ENCODE data around the gene FLACC1. TPM values are rescaled to one million over a fixed set of nuclear protein-coding genes. Genes with fewer than 3 reads are reported as not detected.
"Not testable (repeated sequence)": the region's sequence is repeated elsewhere in the genome, so short reads cannot be mapped to it uniquely, and the experiment has no call there.

The FLACC1 gene
- total and polyA plus RNA-seq, 2 experiments from 2014 or later, result 0.10 to 0.27 TPM

DNA sequence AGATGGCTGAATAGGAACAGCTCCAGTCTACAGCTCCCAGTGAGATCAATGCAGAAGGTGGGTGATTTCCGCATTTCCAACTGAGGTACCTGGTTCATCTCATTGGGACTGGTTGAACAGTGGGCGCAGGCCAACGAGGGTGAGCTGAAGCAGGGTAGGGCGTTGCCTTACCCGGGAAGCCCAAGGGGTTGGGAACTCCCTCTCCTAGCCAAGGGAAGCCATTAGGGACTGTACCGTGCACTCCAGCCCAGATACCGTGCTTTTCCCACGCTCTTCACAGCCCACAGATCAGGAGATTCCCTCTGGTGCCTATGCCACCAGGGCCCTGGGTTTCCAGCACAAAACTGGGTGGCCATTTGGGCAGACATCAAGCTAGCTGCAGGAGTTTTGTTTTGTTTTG, 12.2 kb upstream of the FLACC1 start:
- not testable (repeated sequence) for H3F3A ChIP-seq (replicated peaks; ENCODE audit: low read depth); H3K9me3 Mint-ChIP-seq; H2AFZ ChIP-seq; H3K36me3 ChIP-seq (ENCODE audit: insufficient read depth); H3K79me2 ChIP-seq (replicated peaks; ENCODE audit: insufficient read depth); H4K20me1 ChIP-seq (replicated peaks; ENCODE audit: insufficient read depth); H3K27me3 Mint-ChIP-seq (ENCODE audit: insufficient read depth, low read depth, poor library complexity); H3K4me3 Mint-ChIP-seq; DNase-seq (ENCODE audit: low spot score); H3K36me3 Mint-ChIP-seq (ENCODE audit: low read depth); H3K4me1 ChIP-seq (ENCODE audit: insufficient read depth); H3K4me2 ChIP-seq; H3K27me3 ChIP-seq (ENCODE audit: insufficient read depth); H3K4me3 ChIP-seq; H3K4me1 Mint-ChIP-seq; H3K27ac ChIP-seq (ENCODE audit: low read depth); H3K27ac Mint-ChIP-seq; H3K9me2 ChIP-seq (ENCODE audit: insufficient read depth); ATAC-seq

DNA sequence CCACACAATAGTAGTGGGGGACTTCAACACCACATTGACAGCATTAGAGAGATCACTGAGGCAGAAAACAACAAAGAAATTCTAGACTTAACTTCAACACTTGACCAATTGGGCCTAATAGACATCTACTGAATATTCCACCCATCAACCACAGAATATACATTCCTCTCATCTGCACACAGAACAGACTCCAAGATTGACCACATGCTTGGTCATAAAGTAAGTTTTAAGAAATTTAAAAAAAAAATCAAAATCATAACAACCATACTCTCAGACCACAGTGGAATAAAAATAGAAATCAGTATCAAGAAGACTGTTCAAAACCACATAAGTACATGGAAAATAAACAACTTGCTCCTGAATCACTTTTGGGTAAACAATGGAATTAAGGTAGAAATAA, 9.0 kb upstream of the FLACC1 start:
- DNase-seq (ENCODE audit: low spot score) (no peak), ATAC-seq (no peak)
- H3K79me2 ChIP-seq (replicated peaks; ENCODE audit: insufficient read depth), result no peaks in the 10 kb centered on the region
- H4K20me1 ChIP-seq (replicated peaks; ENCODE audit: insufficient read depth), result no peaks in the 10 kb centered on the region
- H3F3A ChIP-seq (replicated peaks; ENCODE audit: low read depth), result no peaks in the 10 kb centered on the region
- Mint-ChIP-seq H3K4me1 (no peaks in the 10 kb centered on the region), H3K9me3 (peaks cover 10% of the 10 kb centered on the region; the same call in 2 of the 3 replicates), H3K27ac (no peak overlapping the region), H3K4me3 (no peak overlapping the region), H3K36me3 (ENCODE audit: low read depth) (peaks cover 12% of the 10 kb centered on the region; the same call in 2 of the 3 replicates), H3K27me3 (ENCODE audit: insufficient read depth, low read depth, poor library complexity) (peaks cover 3% of the 10 kb centered on the region)
- no peaks in the 10 kb centered on the region for H3K27me3 ChIP-seq (ENCODE audit: insufficient read depth)
- H3K9me2 ChIP-seq (ENCODE audit: insufficient read depth), result no peaks in the 10 kb centered on the region
- no peak overlapping the region for H3K4me3 ChIP-seq
- H2AFZ ChIP-seq, result no peak overlapping the region
- H3K36me3 ChIP-seq (ENCODE audit: insufficient read depth), result no peaks in the 10 kb centered on the region
- no peak overlapping the region for H3K27ac ChIP-seq (ENCODE audit: low read depth)
- no peak overlapping the region for H3K4me2 ChIP-seq
- no peaks in the 10 kb centered on the region for H3K4me1 ChIP-seq (ENCODE audit: insufficient read depth)
- no peak for TF ChIP-seq STAT1 (IDR thresholded peaks at IDR 0.05; ENCODE audit: unreplicated experiment)
- no peak for TF ChIP-seq ZNF331 (CRISPR knock-in tag; IDR thresholded peaks at IDR 0.05; ENCODE audit: low read depth)
- TF ChIP-seq, protein P1, sequence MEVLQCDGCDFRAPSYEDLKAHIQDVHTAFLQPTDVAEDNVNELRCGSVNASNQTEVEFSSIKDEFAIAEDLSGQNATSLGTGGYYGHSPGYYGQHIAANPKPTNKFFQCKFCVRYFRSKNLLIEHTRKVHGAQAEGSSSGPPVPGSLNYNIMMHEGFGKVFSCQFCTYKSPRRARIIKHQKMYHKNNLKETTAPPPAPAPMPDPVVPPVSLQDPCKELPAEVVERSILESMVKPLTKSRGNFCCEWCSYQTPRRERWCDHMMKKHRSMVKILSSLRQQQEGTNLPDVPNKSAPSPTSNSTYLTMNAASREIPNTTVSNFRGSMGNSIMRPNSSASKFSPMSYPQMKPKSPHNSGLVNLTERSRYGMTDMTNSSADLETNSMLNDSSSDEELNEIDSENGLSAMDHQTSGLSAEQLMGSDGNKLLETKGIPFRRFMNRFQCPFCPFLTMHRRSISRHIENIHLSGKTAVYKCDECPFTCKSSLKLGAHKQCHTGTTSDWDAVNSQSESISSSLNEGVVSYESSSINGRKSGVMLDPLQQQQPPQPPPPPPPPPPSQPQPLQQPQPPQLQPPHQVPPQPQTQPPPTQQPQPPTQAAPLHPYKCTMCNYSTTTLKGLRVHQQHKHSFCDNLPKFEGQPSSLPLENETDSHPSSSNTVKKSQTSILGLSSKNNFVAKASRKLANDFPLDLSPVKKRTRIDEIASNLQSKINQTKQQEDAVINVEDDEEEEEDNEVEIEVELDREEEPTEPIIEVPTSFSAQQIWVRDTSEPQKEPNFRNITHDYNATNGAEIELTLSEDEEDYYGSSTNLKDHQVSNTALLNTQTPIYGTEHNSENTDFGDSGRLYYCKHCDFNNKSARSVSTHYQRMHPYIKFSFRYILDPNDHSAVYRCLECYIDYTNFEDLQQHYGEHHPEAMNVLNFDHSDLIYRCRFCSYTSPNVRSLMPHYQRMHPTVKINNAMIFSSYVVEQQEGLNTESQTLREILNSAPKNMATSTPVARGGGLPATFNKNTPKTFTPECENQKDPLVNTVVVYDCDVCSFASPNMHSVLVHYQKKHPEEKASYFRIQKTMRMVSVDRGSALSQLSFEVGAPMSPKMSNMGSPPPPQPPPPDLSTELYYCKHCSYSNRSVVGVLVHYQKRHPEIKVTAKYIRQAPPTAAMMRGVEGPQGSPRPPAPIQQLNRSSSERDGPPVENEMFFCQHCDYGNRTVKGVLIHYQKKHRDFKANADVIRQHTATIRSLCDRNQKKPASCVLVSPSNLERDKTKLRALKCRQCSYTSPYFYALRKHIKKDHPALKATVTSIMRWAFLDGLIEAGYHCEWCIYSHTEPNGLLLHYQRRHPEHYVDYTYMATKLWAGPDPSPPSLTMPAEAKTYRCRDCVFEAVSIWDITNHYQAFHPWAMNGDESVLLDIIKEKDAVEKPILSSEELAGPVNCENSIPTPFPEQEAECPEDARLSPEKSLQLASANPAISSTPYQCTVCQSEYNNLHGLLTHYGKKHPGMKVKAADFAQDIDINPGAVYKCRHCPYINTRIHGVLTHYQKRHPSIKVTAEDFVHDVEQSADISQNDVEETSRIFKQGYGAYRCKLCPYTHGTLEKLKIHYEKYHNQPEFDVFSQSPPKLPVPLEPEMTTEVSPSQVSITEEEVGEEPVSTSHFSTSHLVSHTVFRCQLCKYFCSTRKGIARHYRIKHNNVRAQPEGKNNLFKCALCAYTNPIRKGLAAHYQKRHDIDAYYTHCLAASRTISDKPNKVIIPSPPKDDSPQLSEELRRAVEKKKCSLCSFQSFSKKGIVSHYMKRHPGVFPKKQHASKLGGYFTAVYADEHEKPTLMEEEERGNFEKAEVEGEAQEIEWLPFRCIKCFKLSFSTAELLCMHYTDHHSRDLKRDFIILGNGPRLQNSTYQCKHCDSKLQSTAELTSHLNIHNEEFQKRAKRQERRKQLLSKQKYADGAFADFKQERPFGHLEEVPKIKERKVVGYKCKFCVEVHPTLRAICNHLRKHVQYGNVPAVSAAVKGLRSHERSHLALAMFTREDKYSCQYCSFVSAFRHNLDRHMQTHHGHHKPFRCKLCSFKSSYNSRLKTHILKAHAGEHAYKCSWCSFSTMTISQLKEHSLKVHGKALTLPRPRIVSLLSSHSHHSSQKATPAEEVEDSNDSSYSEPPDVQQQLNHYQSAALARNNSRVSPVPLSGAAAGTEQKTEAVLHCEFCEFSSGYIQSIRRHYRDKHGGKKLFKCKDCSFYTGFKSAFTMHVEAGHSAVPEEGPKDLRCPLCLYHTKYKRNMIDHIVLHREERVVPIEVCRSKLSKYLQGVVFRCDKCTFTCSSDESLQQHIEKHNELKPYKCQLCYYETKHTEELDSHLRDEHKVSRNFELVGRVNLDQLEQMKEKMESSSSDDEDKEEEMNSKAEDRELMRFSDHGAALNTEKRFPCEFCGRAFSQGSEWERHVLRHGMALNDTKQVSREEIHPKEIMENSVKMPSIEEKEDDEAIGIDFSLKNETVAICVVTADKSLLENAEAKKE (CRISPR knock-in tag; IDR thresholded peaks at IDR 0.05), result no peak
- no peak for TF ChIP-seq ZNF114 (CRISPR knock-in tag; IDR thresholded peaks at IDR 0.05)
- TF ChIP-seq, protein P2, sequence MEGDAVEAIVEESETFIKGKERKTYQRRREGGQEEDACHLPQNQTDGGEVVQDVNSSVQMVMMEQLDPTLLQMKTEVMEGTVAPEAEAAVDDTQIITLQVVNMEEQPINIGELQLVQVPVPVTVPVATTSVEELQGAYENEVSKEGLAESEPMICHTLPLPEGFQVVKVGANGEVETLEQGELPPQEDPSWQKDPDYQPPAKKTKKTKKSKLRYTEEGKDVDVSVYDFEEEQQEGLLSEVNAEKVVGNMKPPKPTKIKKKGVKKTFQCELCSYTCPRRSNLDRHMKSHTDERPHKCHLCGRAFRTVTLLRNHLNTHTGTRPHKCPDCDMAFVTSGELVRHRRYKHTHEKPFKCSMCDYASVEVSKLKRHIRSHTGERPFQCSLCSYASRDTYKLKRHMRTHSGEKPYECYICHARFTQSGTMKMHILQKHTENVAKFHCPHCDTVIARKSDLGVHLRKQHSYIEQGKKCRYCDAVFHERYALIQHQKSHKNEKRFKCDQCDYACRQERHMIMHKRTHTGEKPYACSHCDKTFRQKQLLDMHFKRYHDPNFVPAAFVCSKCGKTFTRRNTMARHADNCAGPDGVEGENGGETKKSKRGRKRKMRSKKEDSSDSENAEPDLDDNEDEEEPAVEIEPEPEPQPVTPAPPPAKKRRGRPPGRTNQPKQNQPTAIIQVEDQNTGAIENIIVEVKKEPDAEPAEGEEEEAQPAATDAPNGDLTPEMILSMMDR (conservative IDR thresholded peaks at IDR 0.05; ENCODE audit: low read depth in 2 of 2), result no peak
- TF ChIP-seq EZH2 (IDR thresholded peaks at IDR 0.05; ENCODE audit: low read depth, unreplicated experiment), result no peak
- TF ChIP-seq POLR2AphosphoS5 (IDR thresholded peaks at IDR 0.05; ENCODE audit: low read depth), result no peak
- TF ChIP-seq, protein P3, sequence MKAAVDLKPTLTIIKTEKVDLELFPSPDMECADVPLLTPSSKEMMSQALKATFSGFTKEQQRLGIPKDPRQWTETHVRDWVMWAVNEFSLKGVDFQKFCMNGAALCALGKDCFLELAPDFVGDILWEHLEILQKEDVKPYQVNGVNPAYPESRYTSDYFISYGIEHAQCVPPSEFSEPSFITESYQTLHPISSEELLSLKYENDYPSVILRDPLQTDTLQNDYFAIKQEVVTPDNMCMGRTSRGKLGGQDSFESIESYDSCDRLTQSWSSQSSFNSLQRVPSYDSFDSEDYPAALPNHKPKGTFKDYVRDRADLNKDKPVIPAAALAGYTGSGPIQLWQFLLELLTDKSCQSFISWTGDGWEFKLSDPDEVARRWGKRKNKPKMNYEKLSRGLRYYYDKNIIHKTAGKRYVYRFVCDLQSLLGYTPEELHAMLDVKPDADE (IDR thresholded peaks at IDR 0.05), result no peak
- TF ChIP-seq, protein P4, sequence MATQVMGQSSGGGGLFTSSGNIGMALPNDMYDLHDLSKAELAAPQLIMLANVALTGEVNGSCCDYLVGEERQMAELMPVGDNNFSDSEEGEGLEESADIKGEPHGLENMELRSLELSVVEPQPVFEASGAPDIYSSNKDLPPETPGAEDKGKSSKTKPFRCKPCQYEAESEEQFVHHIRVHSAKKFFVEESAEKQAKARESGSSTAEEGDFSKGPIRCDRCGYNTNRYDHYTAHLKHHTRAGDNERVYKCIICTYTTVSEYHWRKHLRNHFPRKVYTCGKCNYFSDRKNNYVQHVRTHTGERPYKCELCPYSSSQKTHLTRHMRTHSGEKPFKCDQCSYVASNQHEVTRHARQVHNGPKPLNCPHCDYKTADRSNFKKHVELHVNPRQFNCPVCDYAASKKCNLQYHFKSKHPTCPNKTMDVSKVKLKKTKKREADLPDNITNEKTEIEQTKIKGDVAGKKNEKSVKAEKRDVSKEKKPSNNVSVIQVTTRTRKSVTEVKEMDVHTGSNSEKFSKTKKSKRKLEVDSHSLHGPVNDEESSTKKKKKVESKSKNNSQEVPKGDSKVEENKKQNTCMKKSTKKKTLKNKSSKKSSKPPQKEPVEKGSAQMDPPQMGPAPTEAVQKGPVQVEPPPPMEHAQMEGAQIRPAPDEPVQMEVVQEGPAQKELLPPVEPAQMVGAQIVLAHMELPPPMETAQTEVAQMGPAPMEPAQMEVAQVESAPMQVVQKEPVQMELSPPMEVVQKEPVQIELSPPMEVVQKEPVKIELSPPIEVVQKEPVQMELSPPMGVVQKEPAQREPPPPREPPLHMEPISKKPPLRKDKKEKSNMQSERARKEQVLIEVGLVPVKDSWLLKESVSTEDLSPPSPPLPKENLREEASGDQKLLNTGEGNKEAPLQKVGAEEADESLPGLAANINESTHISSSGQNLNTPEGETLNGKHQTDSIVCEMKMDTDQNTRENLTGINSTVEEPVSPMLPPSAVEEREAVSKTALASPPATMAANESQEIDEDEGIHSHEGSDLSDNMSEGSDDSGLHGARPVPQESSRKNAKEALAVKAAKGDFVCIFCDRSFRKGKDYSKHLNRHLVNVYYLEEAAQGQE (IDR thresholded peaks at IDR 0.05; ENCODE audit: unreplicated experiment), result no peak
- TF ChIP-seq JUNB (IDR thresholded peaks at IDR 0.05; ENCODE audit: unreplicated experiment), result no peak
